Mammary epithelial cell (primary cell): ENCODE data around the gene ALDH5A1.

ENCODE experiments used
- EZH2 ChIP-seq: IDR thresholded peaks from 2 replicates; pipeline ENCODE4 v1.6.1; 2012; ENCODE audit warnings: low read length, inconsistent platforms, borderline replicate concordance
- TF ChIP-seq, protein P1 (sequence below), 2 donors: IDR thresholded peaks in 1 of 2; conservative IDR thresholded peaks in 1 of 2; 2 replicates each; pipeline ENCODE4 v1.5.1; 2011 to 2012; ENCODE audit warnings: inconsistent platforms in 2 of 2, low read length in 2 of 2, mild to moderate bottlenecking in 2 of 2, control low read depth in 1 of 2, low read depth in 1 of 2; ENCODE audit not compliant: insufficient read depth in 1 of 2; ENCODE audit errors: extremely low read depth in 1 of 2

DNA sequence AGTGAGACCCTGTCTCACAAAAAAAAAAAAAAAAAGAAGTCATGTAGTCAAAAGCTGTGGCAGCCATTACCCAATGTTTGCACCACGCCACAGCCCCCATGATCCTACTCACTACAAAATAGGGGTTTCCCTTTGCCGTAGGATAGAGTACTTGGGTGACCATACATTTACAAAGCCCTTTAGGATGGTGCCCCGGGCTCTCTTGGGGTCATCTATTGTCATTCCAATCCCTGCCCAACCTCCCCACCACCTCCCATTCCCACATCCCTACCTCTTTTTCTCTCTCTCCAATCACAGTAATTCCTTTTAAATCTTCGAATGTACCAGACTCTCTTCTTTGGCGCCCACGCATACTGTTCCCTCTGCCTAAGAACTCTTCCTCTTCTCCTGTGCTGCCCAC lies 76.6 kb downstream of the ALDH5A1 start:
- TF ChIP-seq, protein P1, sequence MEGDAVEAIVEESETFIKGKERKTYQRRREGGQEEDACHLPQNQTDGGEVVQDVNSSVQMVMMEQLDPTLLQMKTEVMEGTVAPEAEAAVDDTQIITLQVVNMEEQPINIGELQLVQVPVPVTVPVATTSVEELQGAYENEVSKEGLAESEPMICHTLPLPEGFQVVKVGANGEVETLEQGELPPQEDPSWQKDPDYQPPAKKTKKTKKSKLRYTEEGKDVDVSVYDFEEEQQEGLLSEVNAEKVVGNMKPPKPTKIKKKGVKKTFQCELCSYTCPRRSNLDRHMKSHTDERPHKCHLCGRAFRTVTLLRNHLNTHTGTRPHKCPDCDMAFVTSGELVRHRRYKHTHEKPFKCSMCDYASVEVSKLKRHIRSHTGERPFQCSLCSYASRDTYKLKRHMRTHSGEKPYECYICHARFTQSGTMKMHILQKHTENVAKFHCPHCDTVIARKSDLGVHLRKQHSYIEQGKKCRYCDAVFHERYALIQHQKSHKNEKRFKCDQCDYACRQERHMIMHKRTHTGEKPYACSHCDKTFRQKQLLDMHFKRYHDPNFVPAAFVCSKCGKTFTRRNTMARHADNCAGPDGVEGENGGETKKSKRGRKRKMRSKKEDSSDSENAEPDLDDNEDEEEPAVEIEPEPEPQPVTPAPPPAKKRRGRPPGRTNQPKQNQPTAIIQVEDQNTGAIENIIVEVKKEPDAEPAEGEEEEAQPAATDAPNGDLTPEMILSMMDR (conservative IDR thresholded peaks at IDR 0.05 in 1 of 2, IDR thresholded peaks at IDR 0.05 in 1 of 2; ENCODE audit: extremely low read depth in 1 of 2, insufficient read depth in 1 of 2, low read depth in 1 of 2, low read length in 2 of 2) = no peak
- no peak for TF ChIP-seq EZH2
